HG03095 (cell line): Measurements from ENCODE around the gene TDP1.

Experiments
- ATAC-seq: cut with Tn5 transposase; IDR thresholded peaks from one replicate; pipeline ENCODE4 v1.9.1; 2021; ENCODE audit warnings: moderate library complexity; ENCODE audit not compliant: unreplicated experiment

The TDP1 gene

DNA sequence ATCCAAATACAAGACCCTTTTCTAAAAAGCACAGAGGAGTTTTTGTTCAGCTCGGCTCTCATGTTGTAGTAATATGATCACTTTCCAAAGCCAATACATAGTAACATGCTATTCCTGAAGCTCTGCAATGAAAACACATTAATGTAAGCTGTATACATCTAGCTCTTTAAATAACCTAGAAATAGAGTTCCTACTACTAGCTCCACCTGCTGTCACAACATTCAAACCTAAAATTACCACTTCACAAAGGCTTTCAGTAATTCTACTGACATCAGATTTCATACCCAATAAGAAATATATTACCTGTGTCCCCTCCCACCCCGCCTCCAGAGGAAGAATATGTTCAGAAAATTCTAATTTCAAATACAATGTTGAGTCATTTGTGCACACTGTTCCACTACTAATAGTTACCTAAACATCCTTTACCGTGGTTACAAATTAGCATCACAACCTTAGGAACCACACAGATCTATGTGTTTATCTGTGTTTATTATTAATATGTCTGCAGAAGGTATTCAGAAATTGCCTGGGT is 19.0 kb upstream of the TDP1 start:
- no peak for ATAC-seq

DNA sequence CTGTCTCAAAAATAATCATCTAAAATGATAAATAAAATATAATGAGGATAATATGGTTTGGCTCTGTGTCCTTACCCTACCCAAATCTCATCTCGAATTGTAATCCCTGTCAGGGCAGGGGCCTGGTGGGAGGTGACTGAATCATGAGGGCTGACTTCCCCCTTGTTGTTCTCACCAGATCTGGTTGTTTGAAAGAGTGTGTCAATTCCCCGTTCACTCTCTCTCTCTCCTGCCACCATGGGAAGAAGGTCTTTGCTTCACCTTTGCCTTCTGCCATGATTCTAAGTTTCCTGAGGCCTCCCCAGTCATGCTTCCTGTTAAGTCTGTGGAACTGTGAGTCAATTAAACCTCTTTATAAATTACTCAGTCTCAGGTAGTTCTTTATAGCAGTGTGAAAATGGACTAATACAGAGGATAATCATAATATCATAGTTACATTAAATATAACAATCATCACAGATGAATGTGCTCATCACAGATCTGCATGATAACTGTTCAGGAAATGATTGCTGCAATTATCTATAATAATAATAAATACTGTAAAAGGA is 13.8 kb upstream of the TDP1 start:
- ATAC-seq, result no peak

DNA sequence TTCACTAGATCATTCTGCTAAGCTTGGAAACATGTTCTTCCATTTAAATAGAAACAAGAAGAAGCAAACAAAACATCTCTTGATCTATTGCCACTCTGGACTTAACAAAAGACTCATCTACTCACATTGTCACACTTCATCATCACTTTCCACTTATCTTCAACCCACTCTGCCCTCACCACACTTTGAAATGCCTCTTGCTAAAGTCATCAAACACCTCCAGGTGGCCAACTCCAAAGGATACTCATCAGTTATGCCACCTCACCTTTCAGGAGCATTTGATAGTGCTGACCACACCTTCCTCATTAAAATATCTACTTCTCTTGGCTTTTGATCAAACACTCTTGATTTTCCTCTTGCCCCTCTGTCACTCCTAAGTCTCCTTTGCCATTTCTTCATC is 8.4 kb upstream of the TDP1 start:
- no peak for ATAC-seq

DNA sequence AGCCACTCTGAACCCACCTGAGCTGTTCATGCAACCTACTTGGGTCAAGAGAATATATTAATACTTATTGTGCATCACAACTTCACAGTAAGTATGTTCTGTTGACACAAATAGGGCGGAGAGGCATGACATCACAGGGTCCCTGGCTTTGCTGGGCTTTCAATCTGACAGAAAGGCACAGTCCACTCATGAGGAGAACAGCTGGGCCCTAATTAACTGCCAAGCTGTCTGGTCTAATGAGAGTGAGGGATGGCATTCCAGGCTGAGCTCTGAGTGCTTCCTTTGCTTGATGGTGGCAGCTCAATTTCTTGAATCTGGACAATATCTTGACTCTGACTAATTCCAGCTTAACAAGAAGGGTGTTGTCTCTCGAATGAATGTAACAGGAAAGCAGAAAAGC is 3.2 kb upstream of the TDP1 start:
- no peak for ATAC-seq

DNA sequence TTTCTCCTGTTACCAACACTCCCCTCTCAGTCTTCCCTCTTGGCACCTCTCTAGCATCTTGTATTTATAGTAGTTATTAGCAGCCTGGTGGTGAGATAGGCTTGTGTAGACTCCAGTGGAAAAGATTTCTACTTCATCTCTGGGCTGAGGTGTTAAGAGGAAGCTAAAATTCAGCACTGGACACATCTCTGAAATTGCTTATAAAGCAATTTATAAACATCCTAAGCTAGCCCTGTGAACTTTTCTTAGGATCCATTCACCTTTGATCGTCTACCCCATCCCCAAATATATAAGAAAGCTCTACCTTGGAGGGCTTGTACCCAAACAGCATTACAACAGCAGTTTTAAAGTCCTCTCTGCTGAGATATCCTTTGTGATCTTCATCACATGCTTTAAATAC is 2.1 kb upstream of the TDP1 start:
- ATAC-seq, result no peak

DNA sequence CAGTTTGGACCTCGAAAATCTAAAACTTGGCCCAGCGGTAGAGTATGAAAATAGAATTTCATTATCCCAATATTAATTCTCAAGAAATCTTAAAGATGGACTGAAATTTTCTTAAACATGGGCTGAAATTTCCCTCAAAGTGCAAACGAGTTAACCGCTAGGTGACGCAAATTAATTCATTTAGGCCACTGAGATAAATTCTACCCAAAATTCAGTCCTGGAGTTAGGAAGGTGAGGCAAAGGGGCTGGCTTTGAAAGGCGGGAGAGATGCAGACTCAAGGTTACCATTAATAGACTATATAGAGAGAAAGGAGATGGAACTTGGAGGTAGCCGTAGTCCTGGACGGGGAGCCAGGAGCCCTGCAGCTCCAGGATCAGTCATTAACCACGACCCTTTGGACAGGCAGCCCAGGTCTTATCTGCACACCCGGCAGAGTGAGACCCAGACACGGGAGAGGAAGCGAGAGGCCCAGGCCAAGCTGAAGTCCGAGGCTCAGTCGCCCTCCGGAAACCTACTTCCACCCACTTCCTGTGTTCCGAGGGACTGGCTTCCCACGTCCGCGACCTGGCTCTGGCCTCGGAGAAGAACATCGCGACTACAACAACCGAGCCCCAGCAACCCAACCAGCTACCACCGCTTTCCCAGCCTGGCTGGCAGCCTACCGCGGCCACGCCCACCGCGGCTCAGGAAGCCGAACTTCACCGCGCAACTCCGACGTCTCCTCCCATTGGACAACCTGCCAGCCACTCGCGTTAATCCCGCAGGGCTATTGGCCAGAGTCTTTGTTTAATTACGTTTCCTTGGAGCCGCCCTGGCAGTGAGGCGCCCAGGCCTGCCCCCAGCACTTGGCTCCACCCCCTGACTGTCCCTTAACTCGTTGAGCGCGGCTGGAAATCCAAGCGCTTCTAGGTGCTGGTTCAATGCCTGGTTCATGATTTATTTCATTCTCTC is 1.4 kb upstream of the TDP1 start, which contains the start of gene EFCAB11:
Gene EFCAB11, minus strand, starts transcription at position 661 of the 952 bp plus-strand sequence. Its CDS starts 70 bp downstream, at position 591.
- peak; percentile 85 for ATAC-seq

DNA sequence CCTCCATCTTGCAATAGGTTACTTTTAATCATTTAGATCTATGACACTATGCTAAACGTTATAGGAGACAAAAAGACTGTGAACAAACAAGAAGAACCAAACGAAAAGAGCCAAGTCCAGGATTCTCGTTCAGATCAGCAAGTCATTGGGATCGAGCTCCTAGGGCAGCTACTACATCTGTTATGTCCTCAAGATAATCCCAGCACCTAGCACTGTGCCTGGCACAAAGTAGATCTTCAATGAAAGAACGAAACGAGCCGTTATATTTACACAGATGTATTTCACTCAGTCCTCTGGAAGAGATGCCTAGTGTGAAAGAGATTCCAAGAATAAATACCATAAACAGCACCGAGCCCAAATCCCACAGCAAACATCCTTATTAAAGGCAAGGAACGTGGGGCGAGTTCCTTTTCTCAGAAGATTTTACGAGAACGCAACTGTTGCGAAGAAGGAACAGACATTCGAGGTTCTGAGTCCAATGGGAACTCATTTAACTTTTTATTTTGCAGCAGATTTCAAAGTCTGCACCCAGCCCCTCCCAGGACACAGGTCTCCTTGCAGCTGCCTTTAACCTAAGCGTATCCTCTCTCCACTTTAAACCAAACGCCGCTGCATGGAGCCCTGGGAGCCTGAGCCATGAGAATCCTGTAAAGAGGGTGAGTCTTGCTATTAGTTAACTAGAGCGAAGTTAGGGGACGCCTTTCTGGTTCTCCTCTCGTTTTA is 544 bp upstream of the TDP1 start:
- ATAC-seq, result peak; percentile 11

DNA sequence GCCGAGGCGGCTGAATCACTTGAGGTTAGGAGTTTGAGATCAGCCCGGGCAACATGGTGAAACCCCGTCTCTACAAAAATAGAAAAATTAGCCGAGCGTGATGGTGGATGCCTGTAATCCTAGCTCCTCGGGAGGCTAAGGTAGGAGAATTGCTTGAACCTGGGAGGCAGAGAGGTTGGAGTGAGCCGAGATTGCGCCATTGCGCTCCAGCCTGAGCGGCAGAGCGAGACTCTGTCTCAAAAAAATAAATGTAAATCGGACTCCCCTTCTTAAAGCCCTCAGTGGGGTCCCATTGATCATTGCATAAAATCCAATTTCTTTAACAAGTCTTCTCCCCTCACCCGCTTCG is 908 bp downstream of the TDP1 start:
- no peak for ATAC-seq

DNA sequence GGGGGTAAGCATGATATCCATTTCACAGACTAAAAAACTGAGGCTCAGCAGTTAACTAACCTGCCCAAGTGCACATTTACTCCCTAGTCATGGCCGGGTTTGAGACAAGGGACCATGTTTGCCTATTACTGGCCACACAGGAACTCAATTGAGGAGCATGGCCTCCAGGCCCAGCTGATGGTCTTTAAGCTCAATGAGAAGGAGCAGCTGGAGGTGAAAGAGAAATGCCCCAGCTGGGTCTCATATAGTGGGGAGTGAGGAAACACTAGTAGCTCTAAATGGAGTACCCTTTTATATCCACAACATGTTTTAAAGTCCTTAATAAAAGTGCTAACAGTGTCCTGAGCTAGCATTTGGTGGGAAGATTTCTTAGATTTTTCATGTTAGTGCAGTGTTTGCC is 1.6 kb downstream of the TDP1 start:
- no peak for ATAC-seq

DNA sequence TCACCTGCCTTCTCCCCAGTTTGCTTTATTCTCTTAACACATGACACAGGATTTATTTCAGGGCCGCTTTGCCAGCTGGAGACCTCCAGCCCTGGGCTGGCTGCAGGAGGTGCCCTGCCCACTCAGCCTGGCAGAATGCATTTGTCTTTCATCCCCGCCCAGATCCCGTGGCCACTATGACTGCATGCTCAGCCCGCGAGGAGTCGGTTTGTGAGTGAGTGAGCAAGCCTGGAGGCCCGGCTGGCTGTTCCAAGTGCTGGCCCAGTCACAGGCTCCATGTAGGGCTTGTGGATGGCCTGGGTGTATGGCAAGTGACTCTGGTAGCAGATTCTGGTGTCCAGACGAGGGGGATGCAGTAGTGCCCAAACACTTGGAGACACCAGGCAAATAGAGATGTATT is 2.1 kb downstream of the TDP1 start:
- ATAC-seq, result no peak

DNA sequence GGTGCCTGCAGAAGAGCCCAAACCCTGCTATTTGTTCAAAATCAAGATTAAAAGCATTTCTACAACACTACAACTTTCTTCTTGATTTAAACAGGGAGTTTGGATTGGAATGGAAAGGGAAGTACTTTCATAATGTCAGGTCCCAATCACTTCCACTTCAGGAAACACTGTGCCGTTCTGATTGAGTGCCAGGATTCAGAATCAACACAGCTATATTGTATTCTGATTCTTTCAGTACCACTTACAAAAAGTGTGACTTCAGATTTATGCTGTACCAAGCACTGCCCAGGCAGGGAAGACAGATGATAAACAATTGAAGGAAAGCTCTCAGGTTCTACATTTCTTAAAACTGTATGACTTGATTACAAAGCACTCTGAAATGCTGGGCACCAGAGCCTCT is 3.2 kb downstream of the TDP1 start:
- no peak for ATAC-seq

DNA sequence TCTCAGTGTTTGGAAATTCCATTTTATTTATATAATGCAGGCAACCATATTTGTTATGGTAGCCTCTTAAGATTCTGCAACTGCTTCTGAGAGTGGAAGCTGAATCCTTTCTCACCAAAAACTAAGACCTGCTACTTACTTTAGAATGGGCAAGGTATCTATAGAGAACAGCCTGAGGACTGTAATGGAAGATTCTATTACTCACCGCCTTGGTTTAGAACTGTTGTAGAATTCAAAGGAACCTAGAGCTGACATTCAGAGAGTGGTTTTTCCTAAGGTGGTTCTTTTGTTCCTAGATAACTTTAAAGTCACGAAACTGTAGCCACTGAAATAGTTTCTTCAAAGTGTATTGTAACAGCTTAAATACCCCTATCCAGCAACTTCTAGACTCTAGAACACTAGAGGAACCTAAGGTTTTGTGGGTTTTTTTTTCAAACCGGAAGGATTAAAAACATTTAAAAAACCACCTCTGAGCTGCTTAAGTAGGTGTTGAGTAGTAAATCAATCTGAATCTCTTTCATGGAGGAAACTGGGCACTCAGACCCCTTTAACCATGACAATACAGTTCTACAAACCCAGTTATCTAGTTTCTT is 4.2 kb downstream of the TDP1 start:
- ATAC-seq, result no peak

DNA sequence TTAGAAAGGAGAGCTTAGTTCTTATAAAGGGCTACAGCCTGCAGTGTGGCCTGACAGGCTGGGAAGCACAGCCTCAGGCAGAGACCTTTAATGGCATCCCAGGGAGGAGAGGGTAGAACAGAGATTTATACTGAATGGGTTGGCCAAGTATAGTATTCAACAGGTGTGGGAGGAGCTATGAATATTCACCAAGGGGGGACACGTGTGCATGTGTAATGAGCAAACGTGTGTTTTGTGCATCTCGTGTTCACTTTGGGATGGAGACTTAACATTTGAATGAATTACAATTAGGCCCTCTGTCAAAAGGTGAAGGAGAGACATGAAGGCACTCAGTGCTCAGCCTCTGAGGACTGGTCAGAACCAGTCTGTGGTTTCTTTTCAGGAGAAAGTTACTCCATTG is 5.2 kb downstream of the TDP1 start:
- ATAC-seq, result no peak

DNA sequence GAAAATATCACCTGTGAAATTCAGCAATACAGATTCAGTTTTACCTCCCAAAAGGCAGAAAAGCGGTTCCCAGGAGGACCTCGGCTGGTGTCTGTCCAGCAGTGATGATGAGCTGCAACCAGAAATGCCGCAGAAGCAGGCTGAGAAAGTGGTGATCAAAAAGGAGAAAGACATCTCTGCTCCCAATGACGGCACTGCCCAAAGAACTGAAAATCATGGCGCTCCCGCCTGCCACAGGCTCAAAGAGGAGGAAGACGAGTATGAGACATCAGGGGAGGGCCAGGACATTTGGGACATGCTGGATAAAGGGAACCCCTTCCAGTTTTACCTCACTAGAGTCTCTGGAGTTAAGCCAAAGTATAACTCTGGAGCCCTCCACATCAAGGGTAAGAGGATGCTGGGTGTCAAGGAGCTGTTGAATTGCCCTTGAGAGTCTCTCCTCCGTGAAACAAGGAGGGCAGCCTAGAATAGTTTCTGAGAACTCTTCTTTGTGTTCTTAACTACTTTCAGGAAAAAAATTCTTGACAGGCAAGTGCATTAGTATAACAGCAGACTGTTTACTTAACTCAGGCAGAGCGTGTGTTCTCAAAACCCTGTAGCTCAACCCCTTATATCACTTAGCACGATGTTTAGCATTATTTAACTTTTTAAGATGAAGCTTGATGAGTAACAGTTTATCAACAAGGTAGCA is 7.7 kb downstream of the TDP1 start:
- no peak for ATAC-seq

DNA sequence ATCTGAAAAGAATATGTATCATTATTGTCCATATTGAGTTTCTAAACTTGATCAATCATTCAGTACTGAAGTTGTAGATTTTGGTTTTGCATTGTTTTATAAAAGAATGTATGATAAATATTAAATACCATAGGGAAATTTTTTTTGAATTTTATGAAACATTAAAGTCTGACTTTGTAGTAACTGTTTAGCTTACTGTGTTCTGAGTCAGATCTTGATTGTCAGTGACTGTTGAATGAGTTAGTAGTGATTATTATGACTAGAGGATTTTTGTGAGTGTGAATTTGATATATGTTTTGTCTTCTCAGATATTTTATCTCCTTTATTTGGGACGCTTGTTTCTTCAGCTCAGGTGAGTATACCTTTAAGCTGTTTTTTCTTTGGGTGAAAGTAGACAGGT is 10.1 kb downstream of the TDP1 start:
- no peak for ATAC-seq

DNA sequence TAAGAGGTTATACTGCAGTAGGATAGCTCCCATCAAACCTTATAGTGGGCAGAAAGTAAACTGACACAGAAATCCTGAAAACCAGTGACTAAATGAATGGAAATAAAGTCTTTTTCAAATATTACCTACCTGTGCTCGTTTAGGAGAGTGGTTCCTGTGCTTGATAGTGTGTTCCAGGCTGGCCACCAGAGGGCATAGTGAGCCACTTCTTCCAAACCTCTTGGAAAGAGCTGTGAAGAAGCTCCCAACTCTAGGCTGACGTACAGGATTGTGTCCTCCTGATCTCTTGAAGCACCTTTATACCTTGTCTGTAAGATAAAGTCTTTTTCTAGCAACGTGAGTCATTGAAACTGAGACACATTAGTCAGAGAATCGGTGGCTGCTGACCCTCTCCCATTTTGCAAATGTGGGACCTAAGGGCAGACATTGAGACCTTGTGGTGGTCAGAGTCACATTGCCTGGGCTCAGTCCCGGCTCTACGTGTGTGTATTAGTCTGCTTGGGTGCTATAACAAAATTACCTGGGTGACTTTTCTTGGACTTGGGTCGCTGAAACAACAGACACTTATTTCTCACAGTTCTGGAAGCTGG is 17.6 kb downstream of the TDP1 start:
- ATAC-seq, result no peak

DNA sequence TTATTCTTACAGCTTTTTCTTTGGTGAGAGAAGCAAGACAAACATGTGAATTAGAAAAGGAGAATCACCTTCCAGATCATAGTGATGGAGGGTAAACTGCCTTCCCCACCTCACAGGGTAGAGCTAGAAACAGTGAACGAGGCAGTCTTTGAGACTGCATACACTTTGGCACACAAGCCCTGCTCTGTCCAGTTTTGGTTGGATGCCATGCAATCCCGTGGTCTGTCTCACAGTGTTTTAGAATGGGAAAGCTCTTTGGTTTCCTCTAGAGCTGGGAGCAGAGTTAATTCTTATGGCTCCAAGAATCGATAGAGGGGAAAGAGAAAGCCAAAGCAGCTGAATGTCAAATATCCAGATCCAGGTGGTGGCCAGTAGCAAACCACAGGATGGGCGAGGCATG is 21.9 kb downstream of the TDP1 start:
- ATAC-seq, result no peak

DNA sequence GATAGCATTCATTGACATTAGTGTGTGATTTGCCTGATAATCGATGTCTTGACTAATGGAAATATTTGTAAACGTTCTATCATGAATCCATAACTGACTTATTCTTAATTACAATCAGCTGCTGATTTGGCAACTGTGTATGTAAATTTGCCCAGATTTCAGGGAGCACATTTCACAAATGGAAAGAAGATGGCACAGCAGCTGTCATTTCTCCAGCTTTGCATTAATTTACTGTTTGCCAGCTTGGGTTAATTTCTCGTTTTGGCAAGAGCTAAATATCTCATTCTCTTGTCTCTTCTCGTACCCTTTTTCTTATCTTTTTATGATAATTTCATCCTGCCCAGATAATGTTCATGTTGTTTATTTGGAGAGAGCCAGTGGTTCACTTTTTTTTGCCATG is 22.9 kb downstream of the TDP1 start:
- no peak for ATAC-seq

DNA sequence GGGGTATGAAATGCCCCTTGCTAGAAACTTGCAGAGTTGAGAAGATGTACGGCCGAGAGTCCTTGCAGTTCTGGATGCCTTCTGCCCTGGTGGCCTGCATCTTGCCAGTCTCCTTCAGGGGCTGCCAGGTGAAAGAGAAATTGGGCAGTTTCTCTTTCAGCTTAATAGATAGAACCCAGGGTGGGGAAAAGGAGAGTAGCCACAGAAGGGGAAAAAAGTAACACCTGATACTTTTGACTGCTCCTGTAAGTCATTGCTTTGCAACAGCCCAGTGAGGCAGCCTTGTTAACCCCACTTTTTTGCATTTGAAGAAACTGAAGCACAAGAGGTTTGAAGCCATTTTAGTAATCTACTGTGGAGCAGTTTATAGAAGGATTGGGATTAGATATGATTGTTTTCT is 27.6 kb downstream of the TDP1 start:
- ATAC-seq, result no peak

DNA sequence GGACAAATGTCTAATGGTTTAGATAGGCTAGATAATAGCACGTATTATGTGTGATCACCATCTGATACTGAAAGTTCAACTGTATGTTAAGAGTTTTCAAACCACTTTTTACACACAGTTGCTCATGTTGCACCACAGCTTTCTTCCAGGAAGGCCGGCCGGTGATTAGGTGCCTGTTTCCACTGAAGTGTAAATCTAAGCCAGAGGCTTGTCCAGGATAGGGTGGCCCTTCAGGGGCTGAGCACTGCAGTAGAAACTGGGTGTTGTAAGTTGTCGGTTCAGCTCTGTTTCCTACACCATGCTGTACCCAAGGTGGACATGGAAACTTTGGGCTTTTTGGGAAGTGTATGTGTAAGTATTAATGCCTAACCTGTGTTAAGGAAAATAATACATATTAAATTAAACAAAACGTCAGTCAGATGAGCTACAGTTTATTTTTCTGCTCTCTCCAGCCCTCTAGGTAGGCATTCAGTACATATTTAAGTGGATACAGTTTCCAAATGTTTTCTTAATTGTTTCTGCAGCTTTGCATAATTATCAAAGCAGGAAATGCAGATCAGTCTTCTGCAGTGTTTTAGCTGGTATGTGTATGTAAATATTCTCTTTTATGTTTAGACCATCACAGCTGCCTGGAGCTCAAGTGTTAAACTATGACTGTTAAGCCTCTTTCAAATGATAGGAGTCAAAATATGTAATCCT is 30.9 kb downstream of the TDP1 start:
- ATAC-seq, result no peak
